ENCODE data around the gene PCDHGA10.

DNA sequence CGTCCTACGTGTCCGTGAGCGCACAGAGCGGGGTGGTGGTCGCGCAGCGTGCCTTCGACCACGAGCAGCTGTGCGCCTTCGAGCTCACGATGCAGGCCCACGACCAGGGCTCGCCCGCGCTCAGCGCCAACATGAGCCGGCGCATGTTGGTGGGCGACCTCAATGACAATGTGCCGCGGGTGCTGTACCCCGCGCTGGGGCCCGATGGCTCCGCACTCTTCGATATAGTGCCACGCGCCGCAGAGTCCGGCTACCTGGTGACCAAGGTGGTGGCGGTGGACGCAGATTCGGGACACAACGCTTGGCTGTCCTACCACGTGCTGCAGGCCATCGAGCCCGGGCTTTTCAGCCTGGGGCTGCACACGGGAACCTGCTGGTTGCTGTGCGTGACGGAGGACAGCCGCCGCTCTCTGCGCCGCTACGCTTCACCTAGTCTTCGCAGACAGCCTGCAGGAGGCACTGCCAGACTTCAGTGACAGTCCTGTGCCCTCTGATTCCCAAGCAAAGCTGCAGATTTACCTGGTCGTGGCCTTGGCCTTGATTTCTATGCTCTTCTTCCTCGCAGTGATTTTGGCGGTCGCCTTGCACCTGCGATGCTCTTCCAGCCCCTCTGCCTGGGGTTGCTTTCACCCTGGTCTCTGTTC, 15.1 kb downstream of the PCDHGA10 start:
- no peak for TF ChIP-seq EP300 (IDR thresholded peaks at IDR 0.05)
- TF ChIP-seq, protein P1, sequence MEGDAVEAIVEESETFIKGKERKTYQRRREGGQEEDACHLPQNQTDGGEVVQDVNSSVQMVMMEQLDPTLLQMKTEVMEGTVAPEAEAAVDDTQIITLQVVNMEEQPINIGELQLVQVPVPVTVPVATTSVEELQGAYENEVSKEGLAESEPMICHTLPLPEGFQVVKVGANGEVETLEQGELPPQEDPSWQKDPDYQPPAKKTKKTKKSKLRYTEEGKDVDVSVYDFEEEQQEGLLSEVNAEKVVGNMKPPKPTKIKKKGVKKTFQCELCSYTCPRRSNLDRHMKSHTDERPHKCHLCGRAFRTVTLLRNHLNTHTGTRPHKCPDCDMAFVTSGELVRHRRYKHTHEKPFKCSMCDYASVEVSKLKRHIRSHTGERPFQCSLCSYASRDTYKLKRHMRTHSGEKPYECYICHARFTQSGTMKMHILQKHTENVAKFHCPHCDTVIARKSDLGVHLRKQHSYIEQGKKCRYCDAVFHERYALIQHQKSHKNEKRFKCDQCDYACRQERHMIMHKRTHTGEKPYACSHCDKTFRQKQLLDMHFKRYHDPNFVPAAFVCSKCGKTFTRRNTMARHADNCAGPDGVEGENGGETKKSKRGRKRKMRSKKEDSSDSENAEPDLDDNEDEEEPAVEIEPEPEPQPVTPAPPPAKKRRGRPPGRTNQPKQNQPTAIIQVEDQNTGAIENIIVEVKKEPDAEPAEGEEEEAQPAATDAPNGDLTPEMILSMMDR (IDR thresholded peaks at IDR 0.05) = no peak
- no peak for TF ChIP-seq POLR2A (IDR thresholded peaks at IDR 0.05; ENCODE audit: low read depth)

Data from esophagus muscularis mucosa (tissue), 4 donors.